Activated CD4-positive, CD25-positive, alpha-beta regulatory T cell (primary cell): ENCODE data around the gene HHLA2.

ENCODE experiments used
- DNase-seq, 4 experiments: peaks; one replicate each; lab custom pipeline; 2025; lab: John Stamatoyannopoulos, UW

The HHLA2 gene

GRCh38 chr3:108300103-108300849, 3.9 kb downstream of the HHLA2 start:
- DNase-seq = no peak

- no peak for DNase-seq
These were observed 5.5 kb downstream of the HHLA2 start for GRCh38 chr3:108301695-108302404.

- no peak for DNase-seq
These were observed 6.2 kb downstream of the HHLA2 start for GRCh38 chr3:108302570-108302969.

- no peak for DNase-seq
These were observed 9.3 kb downstream of the HHLA2 start for GRCh38 chr3:108305484-108306172.

- DNase-seq = no peak
These were observed 15.4 kb downstream of the HHLA2 start for GRCh38 chr3:108311797-108312196.

- no peak for DNase-seq
These were observed 16.3 kb downstream of the HHLA2 start for GRCh38 chr3:108312656-108313055.

GRCh38 chr3:108315767-108316301, 19.5 kb downstream of the HHLA2 start:
- DNase-seq = no peak

- DNase-seq = no peak
These were observed 23.2 kb downstream of the HHLA2 start for GRCh38 chr3:108319428-108320082.

GRCh38 chr3:108320746-108321350, 24.5 kb downstream of the HHLA2 start:
- DNase-seq = no peak

GRCh38 chr3:108322352-108322751, 26.0 kb downstream of the HHLA2 start:
- no peak for DNase-seq

- no peak for DNase-seq
These were observed 27.8 kb downstream of the HHLA2 start for GRCh38 chr3:108324177-108324576.

GRCh38 chr3:108327168-108327567, 30.8 kb downstream of the HHLA2 start:
- no peak for DNase-seq

GRCh38 chr3:108328821-108329486, 32.6 kb downstream of the HHLA2 start:
- no peak for DNase-seq

GRCh38 chr3:108329508-108329907, 33.2 kb downstream of the HHLA2 start:
- DNase-seq = no peak

- DNase-seq = no peak
These were observed 33.6 kb downstream of the HHLA2 start for GRCh38 chr3:108329947-108330346.

GRCh38 chr3:108331792-108332191, 35.4 kb downstream of the HHLA2 start:
- DNase-seq = no peak

- no peak for DNase-seq
These were observed 37.6 kb downstream of the HHLA2 start for GRCh38 chr3:108333961-108334360.

GRCh38 chr3:108334701-108335100, 38.4 kb downstream of the HHLA2 start:
- no peak for DNase-seq

- no peak for DNase-seq
These were observed 42.7 kb downstream of the HHLA2 start for GRCh38 chr3:108338901-108339545.

- DNase-seq = no peak
These were observed 45.6 kb downstream of the HHLA2 start for GRCh38 chr3:108341911-108342310.
